A549 treated with RU486 at 1 μM for 4 hours (cell line): ENCODE data around the gene PSMB4. TPM values are rescaled to one million over a fixed set of nuclear protein-coding genes. Genes with fewer than 3 reads are reported as not detected.

Experiments used
- total RNA-seq: library from RNA; stranded (reverse); fragments of 200-300 nt; extraction: Qiagen RNA extraction; gene quantifications from 5 replicates; pipeline ENCODE4 v1.2.3, GENCODE V29; 2022; ENCODE audit warnings: low read depth

Gene PSMB4
- total RNA-seq: 340 to 454 TPM (median 407 TPM) in 5 replicates

DNA sequence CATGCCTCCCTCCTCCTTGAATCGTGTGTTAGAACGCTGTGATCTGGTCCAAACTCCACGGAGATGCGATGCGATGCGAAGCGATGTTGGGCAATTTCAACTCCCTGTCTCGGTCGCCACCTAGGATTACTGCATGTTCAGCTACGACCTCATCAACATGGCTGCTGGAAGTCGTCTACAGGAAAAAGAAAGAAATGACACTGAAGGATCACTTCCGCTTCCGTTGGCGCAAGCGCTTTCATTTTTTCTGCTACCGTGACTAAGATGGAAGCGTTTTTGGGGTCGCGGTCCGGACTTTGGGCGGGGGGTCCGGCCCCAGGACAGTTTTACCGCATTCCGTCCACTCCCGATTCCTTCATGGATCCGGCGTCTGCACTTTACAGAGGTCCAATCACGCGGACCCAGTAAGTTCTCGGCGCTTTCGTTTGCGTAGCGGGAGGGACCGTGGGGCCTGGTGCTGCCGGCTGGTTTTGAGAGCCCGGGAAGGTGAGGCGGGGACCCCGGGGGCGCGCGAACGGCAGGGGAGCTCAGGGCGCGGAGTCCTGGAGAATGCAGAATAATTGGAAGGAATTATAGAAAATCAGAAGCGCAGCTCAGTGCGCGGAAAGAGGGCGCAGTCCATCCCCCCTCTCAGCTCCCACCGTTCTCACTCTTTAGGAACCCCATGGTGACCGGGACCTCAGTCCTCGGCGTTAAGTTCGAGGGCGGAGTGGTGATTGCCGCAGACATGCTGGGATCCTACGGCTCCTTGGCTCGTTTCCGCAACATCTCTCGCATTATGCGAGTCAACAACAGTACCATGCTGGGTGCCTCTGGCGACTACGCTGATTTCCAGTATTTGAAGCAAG lies at the start of gene PSMB4:
Gene PSMB4, plus strand, starts transcription at position 250 of the 848 bp plus-strand sequence. Its CDS starts 15 bp downstream, at position 265.

GRCh38 chr1:151372058-151372934 lies 27.1 kb upstream of the PSMB4 start, which contains the start of gene SELENBP1:
TSS of gene SELENBP1 (minus strand) at chr1:151372705. CDS start at chr1:151372641, 64 bp downstream.

Other genes with a start within 250 kb of the PSMB4 start
- not detected in 5 replicates for gene TNFAIP8L2, start 242.9 kb upstream of the PSMB4 start, total RNA-seq
- gene LYSMD1, start 233.7 kb upstream of the PSMB4 start, total RNA-seq: 5.7 to 9.4 TPM (median 6.1 TPM) in 5 replicates
- gene SCNM1, start 233.4 kb upstream of the PSMB4 start, total RNA-seq: 43.6 to 49.9 TPM (median 48.2 TPM) in 5 replicates
- gene TMOD4, start 223.6 kb upstream of the PSMB4 start, total RNA-seq: 0.29 TPM in 1 of 5 replicates, not detected in the others
- gene VPS72, start 209.4 kb upstream of the PSMB4 start, total RNA-seq: 44.9 to 58.1 TPM (median 45.6 TPM) in 5 replicates
- gene PIP5K1A, start 201.0 kb upstream of the PSMB4 start, total RNA-seq: 42.5 to 53.0 TPM (median 43.5 TPM) in 5 replicates
- 161 to 222 TPM (median 192 TPM) in 5 replicates for gene PSMD4, start 144.8 kb upstream of the PSMB4 start, total RNA-seq
- 11.8 to 15.4 TPM (median 14.3 TPM) in 5 replicates for gene ZNF687, start 117.3 kb upstream of the PSMB4 start, total RNA-seq
- gene PI4KB, start 72.2 kb upstream of the PSMB4 start, total RNA-seq: 25.8 to 29.8 TPM (median 27.9 TPM) in 5 replicates
- 23.8 to 26.9 TPM (median 25.9 TPM) in 5 replicates for gene RFX5, start 52.3 kb upstream of the PSMB4 start, total RNA-seq
- gene SELENBP1, start 26.9 kb upstream of the PSMB4 start, total RNA-seq: 5.4 to 7.8 TPM (median 6.2 TPM) in 5 replicates
- gene POGZ, start 59.9 kb downstream of the PSMB4 start, total RNA-seq: 14.8 to 20.9 TPM (median 19.6 TPM) in 5 replicates
- gene CGN, start 111.8 kb downstream of the PSMB4 start, total RNA-seq: 1.2 to 2.2 TPM (median 1.4 TPM) in 5 replicates
- 14.0 to 16.7 TPM (median 14.3 TPM) in 5 replicates for gene TUFT1, start 140.7 kb downstream of the PSMB4 start, total RNA-seq
- gene SNX27, start 212.5 kb downstream of the PSMB4 start, total RNA-seq: 6.8 to 10.9 TPM (median 7.5 TPM) in 5 replicates